ENCODE measurements around the gene MYMX. TPM values are rescaled to one million over a fixed set of nuclear protein-coding genes. Genes with fewer than 3 reads are reported as not detected.

MYMX gene
- total RNA-seq, 1 donor from 2014 or later = 0.91 TPM

DNA sequence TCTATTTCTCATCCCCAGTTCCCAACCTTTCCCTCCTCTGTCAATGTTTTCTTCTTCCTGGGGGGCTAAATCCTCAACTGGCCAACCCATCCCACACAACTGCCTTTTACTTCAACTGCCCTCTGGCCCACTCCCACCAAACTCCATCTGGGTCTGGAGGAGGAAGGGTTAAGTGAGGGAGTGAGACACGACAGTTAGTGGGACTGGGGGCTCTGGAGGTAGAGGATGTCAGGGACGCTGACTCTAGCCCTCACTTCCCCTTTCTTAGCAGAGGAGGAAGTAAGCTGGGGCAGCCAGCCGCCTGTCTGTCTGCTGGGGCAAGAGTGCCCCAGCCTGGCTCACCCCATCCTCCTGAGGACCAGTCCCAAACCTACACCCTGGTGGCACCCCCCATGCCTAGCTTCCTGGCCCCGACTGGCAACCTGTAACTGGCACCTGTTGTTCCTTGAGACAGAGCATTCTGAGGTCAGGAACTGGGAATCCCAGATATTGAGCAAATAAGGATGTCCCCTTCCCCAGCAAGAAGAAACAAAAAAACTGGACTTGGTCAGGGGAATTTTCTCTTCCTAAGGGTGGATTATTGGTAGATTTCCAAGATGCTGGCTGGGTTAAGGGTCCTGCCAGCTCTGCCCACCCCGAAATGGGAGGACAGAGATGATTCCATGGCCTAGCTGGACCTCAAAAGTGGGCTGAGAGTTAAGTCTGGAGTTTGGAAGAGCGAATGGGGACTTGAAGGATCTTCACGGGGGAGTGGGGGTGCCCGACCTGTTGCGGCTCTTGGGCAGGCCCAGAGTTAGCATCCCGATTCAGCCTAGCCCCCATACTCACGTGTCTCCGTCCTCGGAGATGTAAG, 47.7 kb downstream of the MYMX start:
- TF ChIP-seq, protein P1, sequence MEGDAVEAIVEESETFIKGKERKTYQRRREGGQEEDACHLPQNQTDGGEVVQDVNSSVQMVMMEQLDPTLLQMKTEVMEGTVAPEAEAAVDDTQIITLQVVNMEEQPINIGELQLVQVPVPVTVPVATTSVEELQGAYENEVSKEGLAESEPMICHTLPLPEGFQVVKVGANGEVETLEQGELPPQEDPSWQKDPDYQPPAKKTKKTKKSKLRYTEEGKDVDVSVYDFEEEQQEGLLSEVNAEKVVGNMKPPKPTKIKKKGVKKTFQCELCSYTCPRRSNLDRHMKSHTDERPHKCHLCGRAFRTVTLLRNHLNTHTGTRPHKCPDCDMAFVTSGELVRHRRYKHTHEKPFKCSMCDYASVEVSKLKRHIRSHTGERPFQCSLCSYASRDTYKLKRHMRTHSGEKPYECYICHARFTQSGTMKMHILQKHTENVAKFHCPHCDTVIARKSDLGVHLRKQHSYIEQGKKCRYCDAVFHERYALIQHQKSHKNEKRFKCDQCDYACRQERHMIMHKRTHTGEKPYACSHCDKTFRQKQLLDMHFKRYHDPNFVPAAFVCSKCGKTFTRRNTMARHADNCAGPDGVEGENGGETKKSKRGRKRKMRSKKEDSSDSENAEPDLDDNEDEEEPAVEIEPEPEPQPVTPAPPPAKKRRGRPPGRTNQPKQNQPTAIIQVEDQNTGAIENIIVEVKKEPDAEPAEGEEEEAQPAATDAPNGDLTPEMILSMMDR (IDR thresholded peaks at IDR 0.05; ENCODE audit: partially characterized antibody, unreplicated experiment) = no peak
- Mint-ChIP-seq H3K36me3 (ENCODE audit: unreplicated experiment) (peaks cover 6% of the 10 kb centered on the region), H3K27me3 (ENCODE audit: unreplicated experiment) (peaks cover 16% of the 10 kb centered on the region), H3K4me1 (ENCODE audit: low read depth, unreplicated experiment) (peaks cover 35% of the 10 kb centered on the region), H3K4me3 (ENCODE audit: unreplicated experiment) (peak overlapping the region; percentile 94), H3K27ac (ENCODE audit: unreplicated experiment) (peak overlapping the region; percentile 77), H3K9me3 (ENCODE audit: unreplicated experiment) (peaks cover 12% of the 10 kb centered on the region)
- DNase-seq = no peak

DNA sequence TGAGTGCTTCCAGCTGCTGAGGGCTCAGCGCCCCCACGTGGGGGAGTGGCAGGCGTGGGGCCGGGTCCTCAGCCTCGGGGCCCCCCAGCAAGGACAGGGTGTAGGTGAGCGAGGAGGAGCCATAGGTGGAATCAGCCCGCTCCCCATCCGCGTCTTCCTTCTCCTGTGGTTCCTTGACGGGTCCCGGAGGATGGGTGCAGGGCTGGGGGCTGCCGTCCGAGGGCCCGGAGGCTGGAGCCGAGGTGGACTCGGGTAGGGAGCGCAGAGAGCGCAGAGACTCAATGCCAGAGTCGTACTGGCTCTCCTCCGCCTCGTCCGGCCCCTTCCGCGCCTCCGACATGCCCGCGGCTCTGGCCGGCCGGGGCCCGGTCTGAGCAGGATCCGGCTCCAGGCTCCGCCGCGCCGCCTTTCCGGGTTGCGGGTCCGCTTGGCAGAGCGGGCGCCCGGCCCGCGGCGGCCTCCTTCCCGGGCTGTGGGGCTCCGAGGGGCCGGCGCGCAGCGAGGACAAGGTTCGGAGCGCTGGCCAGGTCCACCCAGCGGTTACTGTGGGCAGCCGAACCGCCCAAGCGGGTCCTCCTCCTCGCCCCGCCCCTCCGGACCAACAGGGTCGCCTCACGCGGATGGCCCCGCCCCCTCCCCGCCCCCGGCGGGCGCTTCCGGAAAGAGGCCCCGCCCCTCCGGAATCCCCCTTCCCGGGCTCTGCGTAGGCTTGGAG, 48.4 kb downstream of the MYMX start, which contains the start of gene NFKBIE:
TSS of gene NFKBIE (minus strand) at position 545 of the 715 bp plus-strand sequence. CDS start at position 340, 205 bp downstream.
- DNase-seq = peak; percentile 95
- peak within 1 kb of the TSS; percentile 94 for H3K4me3 Mint-ChIP-seq (ENCODE audit: unreplicated experiment)
- H3K4me1 Mint-ChIP-seq (ENCODE audit: low read depth, unreplicated experiment) = peaks cover 42% of the 10 kb centered on the region
- peaks cover 16% of the 10 kb centered on the region for H3K9me3 Mint-ChIP-seq (ENCODE audit: unreplicated experiment)
- H3K27ac Mint-ChIP-seq (ENCODE audit: unreplicated experiment) = peak within 1 kb of the TSS; percentile 77
- peaks cover 18% of the 10 kb centered on the region for H3K27me3 Mint-ChIP-seq (ENCODE audit: unreplicated experiment)
- peaks cover 6% of the 10 kb centered on the region for H3K36me3 Mint-ChIP-seq (ENCODE audit: unreplicated experiment)
- TF ChIP-seq, protein P1 (IDR thresholded peaks at IDR 0.05; ENCODE audit: partially characterized antibody, unreplicated experiment) = no peak

DNA sequence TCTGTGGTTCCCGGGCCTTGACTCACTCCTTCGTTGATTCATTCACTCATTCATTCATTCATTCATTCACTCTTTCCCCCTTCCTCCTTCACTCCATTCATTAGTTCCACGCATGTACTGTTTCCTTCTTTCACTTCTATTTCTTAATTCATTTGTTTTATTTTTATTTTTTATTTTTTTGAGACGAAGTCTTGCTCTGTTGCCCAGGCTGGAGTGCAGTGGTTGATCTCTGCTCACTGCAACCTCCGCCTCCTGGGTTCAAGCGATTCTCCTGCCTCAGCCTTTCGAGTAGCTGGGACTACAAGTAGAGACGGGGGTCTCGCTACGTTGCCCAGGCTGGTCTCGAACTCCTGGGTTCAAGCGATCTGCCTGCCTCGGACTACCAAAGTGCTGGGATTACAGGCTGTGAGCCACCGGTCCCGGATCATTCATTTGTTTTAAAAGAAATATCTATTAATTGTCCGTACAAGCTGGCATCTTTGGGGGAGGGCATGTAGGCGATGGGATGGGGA, 49.1 kb downstream of the MYMX start:
- TF ChIP-seq, protein P1 (IDR thresholded peaks at IDR 0.05; ENCODE audit: partially characterized antibody, unreplicated experiment) = no peak
- Mint-ChIP-seq H3K4me1 (ENCODE audit: low read depth, unreplicated experiment) (peaks cover 39% of the 10 kb centered on the region), H3K4me3 (ENCODE audit: unreplicated experiment) (peak overlapping the region; percentile 93), H3K9me3 (ENCODE audit: unreplicated experiment) (peaks cover 16% of the 10 kb centered on the region), H3K27me3 (ENCODE audit: unreplicated experiment) (peaks cover 16% of the 10 kb centered on the region), H3K27ac (ENCODE audit: unreplicated experiment) (peak overlapping the region; percentile 70), H3K36me3 (ENCODE audit: unreplicated experiment) (peaks cover 5% of the 10 kb centered on the region)
- DNase-seq = no peak

DNA sequence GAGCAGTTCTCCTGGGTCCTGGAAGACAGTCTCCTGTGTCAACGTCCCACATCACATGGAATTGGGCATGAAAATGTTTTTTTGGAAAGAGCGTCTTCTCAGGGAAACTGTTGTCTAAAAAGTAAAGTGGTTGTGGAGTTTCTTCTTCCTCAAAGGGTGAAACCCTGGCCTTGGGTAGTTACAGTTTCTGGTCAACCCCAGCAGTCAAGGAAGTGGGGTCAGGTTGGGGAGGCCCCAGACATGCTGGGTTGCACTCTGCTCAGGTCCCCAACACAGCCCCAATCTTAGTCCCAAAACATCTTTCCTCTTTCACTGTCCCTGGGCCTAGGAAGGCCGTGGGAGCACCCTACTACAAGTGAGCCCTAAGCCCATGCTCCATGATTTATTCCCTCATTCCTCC, 49.6 kb downstream of the MYMX start:
- H3K27ac Mint-ChIP-seq (ENCODE audit: unreplicated experiment) = no peak overlapping the region
- TF ChIP-seq, protein P1 (IDR thresholded peaks at IDR 0.05; ENCODE audit: partially characterized antibody, unreplicated experiment) = no peak
- no peaks in the 10 kb centered on the region for H3K36me3 Mint-ChIP-seq (ENCODE audit: unreplicated experiment)
- DNase-seq = no peak
- peaks cover 39% of the 10 kb centered on the region for H3K4me1 Mint-ChIP-seq (ENCODE audit: low read depth, unreplicated experiment)
- H3K9me3 Mint-ChIP-seq (ENCODE audit: unreplicated experiment) = peaks cover 15% of the 10 kb centered on the region
- H3K4me3 Mint-ChIP-seq (ENCODE audit: unreplicated experiment) = peak overlapping the region; percentile 71
- peaks cover 14% of the 10 kb centered on the region for H3K27me3 Mint-ChIP-seq (ENCODE audit: unreplicated experiment)

All from glutamatergic neuron (in vitro differentiated cells).